Measurements from ENCODE around the gene TTC39B.

- TF ChIP-seq, protein P1, sequence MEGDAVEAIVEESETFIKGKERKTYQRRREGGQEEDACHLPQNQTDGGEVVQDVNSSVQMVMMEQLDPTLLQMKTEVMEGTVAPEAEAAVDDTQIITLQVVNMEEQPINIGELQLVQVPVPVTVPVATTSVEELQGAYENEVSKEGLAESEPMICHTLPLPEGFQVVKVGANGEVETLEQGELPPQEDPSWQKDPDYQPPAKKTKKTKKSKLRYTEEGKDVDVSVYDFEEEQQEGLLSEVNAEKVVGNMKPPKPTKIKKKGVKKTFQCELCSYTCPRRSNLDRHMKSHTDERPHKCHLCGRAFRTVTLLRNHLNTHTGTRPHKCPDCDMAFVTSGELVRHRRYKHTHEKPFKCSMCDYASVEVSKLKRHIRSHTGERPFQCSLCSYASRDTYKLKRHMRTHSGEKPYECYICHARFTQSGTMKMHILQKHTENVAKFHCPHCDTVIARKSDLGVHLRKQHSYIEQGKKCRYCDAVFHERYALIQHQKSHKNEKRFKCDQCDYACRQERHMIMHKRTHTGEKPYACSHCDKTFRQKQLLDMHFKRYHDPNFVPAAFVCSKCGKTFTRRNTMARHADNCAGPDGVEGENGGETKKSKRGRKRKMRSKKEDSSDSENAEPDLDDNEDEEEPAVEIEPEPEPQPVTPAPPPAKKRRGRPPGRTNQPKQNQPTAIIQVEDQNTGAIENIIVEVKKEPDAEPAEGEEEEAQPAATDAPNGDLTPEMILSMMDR (IDR thresholded peaks at IDR 0.05) = no peak
- no peak for TF ChIP-seq POLR2A (IDR thresholded peaks at IDR 0.05)
- no peak for TF ChIP-seq POLR2AphosphoS5 (IDR thresholded peaks at IDR 0.05)
- TF ChIP-seq EP300 (IDR thresholded peaks at IDR 0.05; ENCODE audit: low read depth) = no peak
These were observed 43.1 kb upstream of the TTC39B start for GRCh38 chr9:15349892-15350761.

Data from transverse colon (tissue), 4 donors.